ENCODE results near the gene TBC1D1.

The TBC1D1 gene

DNA sequence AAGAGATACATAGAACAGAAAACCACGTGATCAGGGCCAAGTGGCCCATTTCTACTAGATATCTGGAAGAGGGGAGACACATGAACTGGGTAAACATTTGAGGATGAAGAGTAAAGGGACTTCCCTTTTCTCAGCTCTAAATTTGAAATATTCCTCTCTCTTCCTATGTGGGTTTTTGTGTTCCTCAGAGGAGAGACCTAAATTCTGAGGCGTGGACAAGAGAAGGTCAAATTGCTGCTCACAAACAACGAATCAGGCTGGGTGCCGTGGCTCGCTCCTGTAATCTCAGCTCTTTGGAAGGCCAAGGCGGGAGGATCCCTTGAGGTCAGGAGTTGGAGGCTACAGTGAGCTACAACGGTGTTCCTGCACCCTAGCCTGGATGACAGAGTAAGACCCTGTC is 285.3 kb downstream of the TBC1D1 start:
- H3K4me2 ChIP-seq (ENCODE audit: low read depth, low read length), result no peak overlapping the region
- no peaks in the 10 kb centered on the region for H3K9me2 ChIP-seq (replicated peaks; ENCODE audit: insufficient read depth, low read length)
- no peaks in the 10 kb centered on the region for H3K9me3 ChIP-seq (replicated peaks; ENCODE audit: insufficient read depth, low read length)
- no peak overlapping the region for H3K9ac ChIP-seq (ENCODE audit: low read length)
- TF ChIP-seq, protein P1, sequence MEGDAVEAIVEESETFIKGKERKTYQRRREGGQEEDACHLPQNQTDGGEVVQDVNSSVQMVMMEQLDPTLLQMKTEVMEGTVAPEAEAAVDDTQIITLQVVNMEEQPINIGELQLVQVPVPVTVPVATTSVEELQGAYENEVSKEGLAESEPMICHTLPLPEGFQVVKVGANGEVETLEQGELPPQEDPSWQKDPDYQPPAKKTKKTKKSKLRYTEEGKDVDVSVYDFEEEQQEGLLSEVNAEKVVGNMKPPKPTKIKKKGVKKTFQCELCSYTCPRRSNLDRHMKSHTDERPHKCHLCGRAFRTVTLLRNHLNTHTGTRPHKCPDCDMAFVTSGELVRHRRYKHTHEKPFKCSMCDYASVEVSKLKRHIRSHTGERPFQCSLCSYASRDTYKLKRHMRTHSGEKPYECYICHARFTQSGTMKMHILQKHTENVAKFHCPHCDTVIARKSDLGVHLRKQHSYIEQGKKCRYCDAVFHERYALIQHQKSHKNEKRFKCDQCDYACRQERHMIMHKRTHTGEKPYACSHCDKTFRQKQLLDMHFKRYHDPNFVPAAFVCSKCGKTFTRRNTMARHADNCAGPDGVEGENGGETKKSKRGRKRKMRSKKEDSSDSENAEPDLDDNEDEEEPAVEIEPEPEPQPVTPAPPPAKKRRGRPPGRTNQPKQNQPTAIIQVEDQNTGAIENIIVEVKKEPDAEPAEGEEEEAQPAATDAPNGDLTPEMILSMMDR (IDR thresholded peaks at IDR 0.05; ENCODE audit: low read length), result no peak
- no peak for TF ChIP-seq EZH2 (optimal IDR thresholded peaks at IDR 0.05; ENCODE audit: low read depth, low read length)
- TF ChIP-seq EZH2phosphoT487 (IDR thresholded peaks at IDR 0.05; ENCODE audit: low read length), result no peak
- no peaks in the 10 kb centered on the region for H3K36me3 ChIP-seq (replicated peaks; ENCODE audit: insufficient read depth, low read length)
- H3K27me3 ChIP-seq (replicated peaks; ENCODE audit: insufficient read depth, low read length), result no peaks in the 10 kb centered on the region
- no peaks in the 10 kb centered on the region for H3K79me2 ChIP-seq (ENCODE audit: low read length)
- no peaks in the 10 kb centered on the region for H4K20me1 ChIP-seq (ENCODE audit: insufficient read depth, low read length)
- DNase-seq, result no peak
- H3K27ac ChIP-seq (ENCODE audit: low read length), result peak overlapping the region; percentile 98; the same call in 1 of the 2 replicates
- peaks cover 15% of the 10 kb centered on the region for H3F3A ChIP-seq (ENCODE audit: insufficient read depth, low read length)
- H2AFZ ChIP-seq (ENCODE audit: low read length), result no peak overlapping the region
- no peak overlapping the region for H3K4me3 ChIP-seq (ENCODE audit: low read length)
- H3K4me1 ChIP-seq (ENCODE audit: low read length), result peaks cover 52% of the 10 kb centered on the region

- TF ChIP-seq EZH2phosphoT487 (IDR thresholded peaks at IDR 0.05; ENCODE audit: low read length), result no peak
- TF ChIP-seq EZH2 (optimal IDR thresholded peaks at IDR 0.05; ENCODE audit: low read depth, low read length), result no peak
- TF ChIP-seq, protein P1 (IDR thresholded peaks at IDR 0.05; ENCODE audit: low read length), result no peak
- H3K27ac ChIP-seq (ENCODE audit: low read length), result peak overlapping the region; percentile 98
- peak overlapping the region; percentile 45 for H3K4me3 ChIP-seq (ENCODE audit: low read length)
- H4K20me1 ChIP-seq (ENCODE audit: insufficient read depth, low read length), result no peaks in the 10 kb centered on the region
- peak overlapping the region; percentile 93 for H3K9ac ChIP-seq (ENCODE audit: low read length)
- peak overlapping the region; percentile 88 for H3K4me2 ChIP-seq (ENCODE audit: low read depth, low read length)
- H3K9me3 ChIP-seq (replicated peaks; ENCODE audit: insufficient read depth, low read length), result no peaks in the 10 kb centered on the region
- peak overlapping the region; percentile 24 for H2AFZ ChIP-seq (ENCODE audit: low read length)
- DNase-seq, result peak; percentile 91
- no peaks in the 10 kb centered on the region for H3K79me2 ChIP-seq (ENCODE audit: low read length)
- H3K9me2 ChIP-seq (replicated peaks; ENCODE audit: insufficient read depth, low read length), result no peaks in the 10 kb centered on the region
- no peaks in the 10 kb centered on the region for H3K27me3 ChIP-seq (replicated peaks; ENCODE audit: insufficient read depth, low read length)
- H3F3A ChIP-seq (ENCODE audit: insufficient read depth, low read length), result peaks cover 15% of the 10 kb centered on the region
- H3K36me3 ChIP-seq (replicated peaks; ENCODE audit: insufficient read depth, low read length), result no peaks in the 10 kb centered on the region
- peaks cover 53% of the 10 kb centered on the region for H3K4me1 ChIP-seq (ENCODE audit: low read length)
Measured at GRCh38 chr4:38177035-38177546, 286.2 kb downstream of the TBC1D1 start.

DNA sequence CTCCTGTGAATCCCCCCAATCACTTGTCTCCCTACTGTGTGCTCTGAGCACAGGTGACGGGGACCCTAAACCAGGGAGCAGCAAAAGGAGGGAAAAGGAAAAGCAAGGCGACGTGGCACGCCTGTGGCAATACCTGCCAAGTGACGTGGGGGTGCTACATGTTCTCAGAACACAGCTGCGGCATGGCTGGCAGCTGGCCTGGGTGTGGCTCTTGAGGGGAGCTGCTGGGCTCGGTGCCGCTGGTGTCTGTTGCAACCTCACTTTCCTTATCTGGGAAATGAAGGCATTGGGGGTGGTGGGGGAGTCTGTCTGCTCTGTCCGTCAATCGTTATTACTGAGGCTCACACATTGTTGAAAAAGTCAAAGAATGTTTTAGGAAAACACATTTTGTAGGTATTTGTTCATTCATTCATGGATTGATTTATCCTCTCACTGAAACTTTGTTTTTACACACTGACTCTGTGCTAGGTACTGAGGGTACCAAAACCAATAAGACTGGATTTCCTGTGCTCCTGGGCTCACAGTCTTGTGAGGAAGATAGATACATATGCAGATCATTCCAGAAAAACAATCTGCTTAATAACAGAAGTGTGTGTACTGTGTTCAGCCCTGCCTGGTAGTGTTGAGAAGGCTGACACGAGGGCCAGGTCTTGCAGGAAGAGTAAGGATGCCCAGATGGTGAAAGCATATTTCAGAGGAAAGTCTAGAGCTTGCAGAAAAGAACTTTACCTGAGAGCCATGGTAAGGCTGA is 286.9 kb downstream of the TBC1D1 start:
- Histone ChIP-seq H2AFZ (ENCODE audit: low read length) (peak overlapping the region; percentile 24), H4K20me1 (ENCODE audit: insufficient read depth, low read length) (no peaks in the 10 kb centered on the region), H3K4me1 (ENCODE audit: low read length) (peaks cover 53% of the 10 kb centered on the region), H3K9me2 (replicated peaks; ENCODE audit: insufficient read depth, low read length) (no peaks in the 10 kb centered on the region), H3K4me3 (ENCODE audit: low read length) (peak overlapping the region; percentile 45), H3K79me2 (ENCODE audit: low read length) (no peaks in the 10 kb centered on the region), H3K36me3 (replicated peaks; ENCODE audit: insufficient read depth, low read length) (no peaks in the 10 kb centered on the region), H3K27ac (ENCODE audit: low read length) (peak overlapping the region; percentile 98), H3K27me3 (replicated peaks; ENCODE audit: insufficient read depth, low read length) (no peaks in the 10 kb centered on the region), H3K9ac (ENCODE audit: low read length) (peak overlapping the region; percentile 93), H3K4me2 (ENCODE audit: low read depth, low read length) (peak overlapping the region; percentile 88), H3K9me3 (replicated peaks; ENCODE audit: insufficient read depth, low read length) (no peaks in the 10 kb centered on the region), H3F3A (ENCODE audit: insufficient read depth, low read length) (peaks cover 15% of the 10 kb centered on the region)
- peak; percentile 86 for DNase-seq
- no peak for TF ChIP-seq EZH2 (optimal IDR thresholded peaks at IDR 0.05; ENCODE audit: low read depth, low read length)
- TF ChIP-seq, protein P1 (IDR thresholded peaks at IDR 0.05; ENCODE audit: low read length), result peak; percentile 16; the same call in 1 of the 2 replicates
- no peak for TF ChIP-seq EZH2phosphoT487 (IDR thresholded peaks at IDR 0.05; ENCODE audit: low read length)

All from MM.1S (cell line).